MCF 10A (cell line): ENCODE results near the gene IFIT1B. TPM values are rescaled to one million over a fixed set of nuclear protein-coding genes. Genes with fewer than 3 reads are reported as not detected.

ENCODE experiments used
- BruUV-seq: library from RNA; stranded (reverse); fragments of 400-500 nt; replicated peaks from 2 replicates; lab custom pipeline; 2021; lab: Mats Ljungman, UMichigan
- CTCF ChIA-PET: fragments of 300-600 bp; sonication (Branson Sonifier 250); formaldehyde crosslinking; extraction: SDS; loops from one replicate; lab custom pipeline; 2021; ENCODE audit warnings: antibody characterized with exemption, inconsistent platforms; lab: Yijun Ruan, JAX
- POLR2A ChIA-PET: fragments of 300-600, 350-650 bp; sonication (Branson Sonifier 250); formaldehyde crosslinking; extraction: SDS; loops from one replicate; lab custom pipeline; 2020; ENCODE audit warnings: antibody characterized with exemption, inconsistent platforms; lab: Yijun Ruan, JAX
- DNase-seq: peaks from one replicate; pipeline ENCODE4 v3.0.0-alpha.2; 2018; ENCODE audit not compliant: unreplicated experiment
- H3K27ac Mint-ChIP-seq: one replicate; pipeline ENCODE4 v1.8.0; 2022; ENCODE audit warnings: mild to moderate bottlenecking, low read depth, mixed read lengths; ENCODE audit not compliant: unreplicated experiment
- H3K27me3 Mint-ChIP-seq: one replicate; pipeline ENCODE4 v1.8.0; 2022; ENCODE audit warnings: mixed read lengths; ENCODE audit not compliant: insufficient read depth, unreplicated experiment
- H3K36me3 Mint-ChIP-seq: one replicate; pipeline ENCODE4 v1.8.0; 2022; ENCODE audit warnings: mild to moderate bottlenecking, moderate library complexity, mixed read lengths; ENCODE audit not compliant: insufficient read depth, unreplicated experiment
- H3K4me1 Mint-ChIP-seq: one replicate; pipeline ENCODE4 v1.8.0; 2022; ENCODE audit warnings: mixed read lengths; ENCODE audit not compliant: insufficient read depth, unreplicated experiment
- H3K4me3 Mint-ChIP-seq: one replicate; pipeline ENCODE4 v1.8.0; 2022; ENCODE audit warnings: mild to moderate bottlenecking, moderate library complexity, mixed read lengths; ENCODE audit not compliant: unreplicated experiment
- H3K9me3 Mint-ChIP-seq: one replicate; pipeline ENCODE4 v1.8.0; 2022; ENCODE audit warnings: mixed read lengths; ENCODE audit not compliant: unreplicated experiment
- intact Hi-C: fragments of 100-400 bp; cut with micrococcal nuclease; formaldehyde crosslinking; loops from 2 replicates; pipeline ENCODE4 v1.14.1; 2022
- total RNA-seq: library from RNA; stranded (reverse); gene quantifications from 2 replicates; pipeline ENCODE4 v1.2.3, GENCODE V29; 2022
- TF ChIP-seq, protein P1 (sequence below): fragments of 200-600 bp; IDR thresholded peaks from one replicate; pipeline ENCODE4 v1.8.0; 2022; ENCODE audit warnings: antibody characterized with exemption, mild to moderate bottlenecking; ENCODE audit not compliant: unreplicated experiment

The IFIT1B gene
- total RNA-seq, 1 experiment from 2014 or later: not detected

DNA sequence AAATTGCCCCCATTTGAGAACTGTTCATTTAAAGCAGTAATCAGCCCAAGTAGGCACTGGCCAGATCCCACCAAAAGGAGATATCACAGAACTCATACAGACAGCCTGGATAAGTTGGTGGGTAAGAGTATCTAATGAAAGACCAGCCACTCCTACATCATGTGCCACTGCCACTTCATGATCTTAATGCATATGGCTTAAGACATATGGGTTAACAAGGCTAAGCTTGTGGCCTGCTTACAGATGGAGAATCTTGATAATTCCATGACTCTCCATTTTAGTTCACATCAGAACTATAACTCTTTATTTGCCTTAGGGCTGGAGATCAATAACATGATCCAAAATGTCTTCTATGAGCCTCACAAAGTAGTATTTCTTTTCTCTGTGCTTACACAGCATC is 6.8 kb upstream of the IFIT1B start:
- Mint-ChIP-seq H3K4me1 (peaks cover 6% of the 10 kb centered on the region), H3K9me3 (no peaks in the 10 kb centered on the region), H3K27ac (no peak overlapping the region), H3K4me3 (no peak overlapping the region), H3K27me3 (no peaks in the 10 kb centered on the region), H3K36me3 (no peaks in the 10 kb centered on the region)
- no TSS peak for BruUV-seq
- ChIA-PET POLR2A (interaction anchor here (1.0 kb wide), 1 partner anchor 21 kb away, joined by 4 read pairs; the partner anchor contains the start of gene IFIT1), CTCF (interaction anchor here (0.6 to 1.0 kb wide), 3 partner anchors 19 to 97 kb away, joined by 3 read pairs; no protein-coding TSS in a partner anchor)
- no peak for DNase-seq
- TF ChIP-seq, protein P1, sequence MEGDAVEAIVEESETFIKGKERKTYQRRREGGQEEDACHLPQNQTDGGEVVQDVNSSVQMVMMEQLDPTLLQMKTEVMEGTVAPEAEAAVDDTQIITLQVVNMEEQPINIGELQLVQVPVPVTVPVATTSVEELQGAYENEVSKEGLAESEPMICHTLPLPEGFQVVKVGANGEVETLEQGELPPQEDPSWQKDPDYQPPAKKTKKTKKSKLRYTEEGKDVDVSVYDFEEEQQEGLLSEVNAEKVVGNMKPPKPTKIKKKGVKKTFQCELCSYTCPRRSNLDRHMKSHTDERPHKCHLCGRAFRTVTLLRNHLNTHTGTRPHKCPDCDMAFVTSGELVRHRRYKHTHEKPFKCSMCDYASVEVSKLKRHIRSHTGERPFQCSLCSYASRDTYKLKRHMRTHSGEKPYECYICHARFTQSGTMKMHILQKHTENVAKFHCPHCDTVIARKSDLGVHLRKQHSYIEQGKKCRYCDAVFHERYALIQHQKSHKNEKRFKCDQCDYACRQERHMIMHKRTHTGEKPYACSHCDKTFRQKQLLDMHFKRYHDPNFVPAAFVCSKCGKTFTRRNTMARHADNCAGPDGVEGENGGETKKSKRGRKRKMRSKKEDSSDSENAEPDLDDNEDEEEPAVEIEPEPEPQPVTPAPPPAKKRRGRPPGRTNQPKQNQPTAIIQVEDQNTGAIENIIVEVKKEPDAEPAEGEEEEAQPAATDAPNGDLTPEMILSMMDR: no peak
- intact Hi-C loops: no loop called here

DNA sequence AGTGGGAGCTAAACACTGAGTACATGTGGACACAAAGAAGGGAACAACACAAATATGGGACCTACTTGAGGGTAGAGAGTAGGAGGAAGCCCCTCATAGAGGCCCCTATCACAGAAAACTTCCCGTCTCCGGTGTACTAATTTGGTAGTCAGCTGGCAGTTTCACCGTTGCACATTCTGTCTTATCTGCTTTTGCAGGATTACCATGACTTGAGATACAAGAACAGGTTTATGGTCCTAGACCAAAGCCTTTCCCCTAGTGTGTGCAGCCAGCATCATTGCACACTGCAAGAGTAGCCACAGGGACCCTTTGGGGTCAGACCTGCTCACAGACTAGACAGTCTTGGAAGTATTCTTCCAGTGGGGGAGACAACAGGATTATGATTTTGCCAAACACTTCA is 5.9 kb upstream of the IFIT1B start:
- DNase-seq: no peak
- BruUV-seq: no TSS peak
- POLR2A ChIA-PET: interaction anchor here (1.0 to 1.1 kb wide), 3 partner anchors 14 to 116 kb away, joined by 3 to 4 read pairs (median 3); partner anchors contain the start of gene IFIT1
- intact Hi-C loops: no loop called here
- no peaks in the 10 kb centered on the region for H3K36me3 Mint-ChIP-seq
- H3K27me3 Mint-ChIP-seq: no peaks in the 10 kb centered on the region
- TF ChIP-seq, protein P1: no peak
- no peaks in the 10 kb centered on the region for H3K9me3 Mint-ChIP-seq
- no peak overlapping the region for H3K27ac Mint-ChIP-seq
- no peak overlapping the region for H3K4me3 Mint-ChIP-seq
- peaks cover 6% of the 10 kb centered on the region for H3K4me1 Mint-ChIP-seq
- CTCF ChIA-PET: interaction anchor here (0.5 kb wide), 1 partner anchor 1859 kb away, joined by 5 read pairs; no protein-coding TSS in a partner anchor

DNA sequence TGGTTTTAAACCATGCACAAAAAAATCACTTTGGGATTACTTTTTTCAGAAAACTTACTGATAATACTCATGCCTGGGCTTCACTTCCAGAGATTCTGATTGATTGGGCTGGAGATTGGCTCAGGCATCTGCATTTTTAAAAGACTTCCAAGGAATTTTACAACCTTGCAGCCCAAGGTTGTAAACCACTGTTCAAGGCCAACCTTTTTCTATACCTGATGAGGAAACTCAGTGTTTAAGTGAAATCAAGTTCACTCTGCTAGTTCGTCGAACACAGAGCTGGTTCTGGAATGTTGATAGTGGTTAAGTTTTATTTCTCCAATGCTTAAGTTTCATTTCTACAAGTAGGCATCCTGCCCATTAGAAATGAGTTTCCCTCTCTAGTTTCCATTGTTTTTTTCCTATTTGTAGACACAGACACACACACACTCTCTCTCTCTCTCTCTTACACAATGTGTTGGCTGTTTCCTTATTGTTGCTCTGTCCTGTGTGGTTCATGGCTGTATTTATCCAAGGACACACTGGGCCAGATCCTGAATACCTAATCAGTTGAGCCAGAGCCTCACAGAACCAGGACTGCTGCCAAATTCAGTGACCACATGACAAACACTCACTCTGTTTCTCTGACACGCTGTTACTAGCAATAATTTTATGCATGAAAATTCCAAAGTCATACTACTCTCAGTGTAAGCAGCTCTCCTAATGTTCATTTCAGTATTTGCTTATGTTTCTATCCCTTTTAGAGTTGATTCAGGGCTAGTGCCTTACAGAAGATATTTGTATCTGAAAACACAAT is 3.7 kb upstream of the IFIT1B start:
- H3K9me3 Mint-ChIP-seq: no peaks in the 10 kb centered on the region
- peaks cover 6% of the 10 kb centered on the region for H3K4me1 Mint-ChIP-seq
- ChIA-PET CTCF (interaction anchor here (1.0 kb wide), 2 partner anchors 9 to 19 kb away, joined by 4 to 5 read pairs; no protein-coding TSS in a partner anchor), POLR2A (interaction anchor here (0.5 to 2.2 kb wide), 12 partner anchors 10 to 96 kb away, joined by 3 to 12 read pairs (median 4); partner anchors contain the start of genes IFIT1, IFIT2 and IFIT5)
- H3K27ac Mint-ChIP-seq: peak overlapping the region; percentile 72
- no TSS peak for BruUV-seq
- DNase-seq: peak; percentile 90
- no peaks in the 10 kb centered on the region for H3K27me3 Mint-ChIP-seq
- peak overlapping the region; percentile 14 for H3K4me3 Mint-ChIP-seq
- intact Hi-C loops: no loop called here
- TF ChIP-seq, protein P1: no peak
- no peaks in the 10 kb centered on the region for H3K36me3 Mint-ChIP-seq

DNA sequence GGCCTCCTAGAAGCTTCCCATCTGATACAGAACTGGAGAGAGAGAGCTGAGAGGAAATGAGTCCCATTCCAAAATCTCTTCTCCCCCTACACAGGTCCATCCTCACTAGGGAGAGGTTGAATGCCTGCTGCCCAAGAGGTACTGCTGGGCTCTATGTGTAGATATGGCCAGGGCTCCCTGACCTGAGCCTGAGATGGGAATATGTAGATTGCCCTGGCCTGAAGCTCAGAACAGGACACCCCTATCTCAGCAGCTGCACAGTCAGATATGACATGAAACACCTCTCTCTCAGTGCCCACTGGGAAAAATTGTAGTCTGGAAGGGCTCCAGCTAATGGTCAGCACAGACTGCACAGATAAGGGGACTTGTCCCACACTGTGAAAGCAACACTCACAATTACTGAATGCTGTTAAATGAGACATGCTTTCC is 3.1 kb upstream of the IFIT1B start:
- ChIA-PET CTCF (interaction anchor here (1.0 kb wide), 2 partner anchors 10 to 18 kb away, joined by 4 to 5 read pairs; no protein-coding TSS in a partner anchor), POLR2A (interaction anchor here (0.5 to 2.2 kb wide), 11 partner anchors 10 to 97 kb away, joined by 3 to 12 read pairs (median 4); partner anchors contain the start of genes IFIT1, IFIT2 and IFIT5)
- intact Hi-C loops: no loop called here
- Mint-ChIP-seq H3K4me1 (peaks cover 6% of the 10 kb centered on the region), H3K27ac (peak overlapping the region; percentile 72), H3K4me3 (no peak overlapping the region), H3K9me3 (no peaks in the 10 kb centered on the region), H3K27me3 (no peaks in the 10 kb centered on the region), H3K36me3 (no peaks in the 10 kb centered on the region)
- TF ChIP-seq, protein P1: no peak
- no TSS peak for BruUV-seq
- no peak for DNase-seq
